CD4-positive, alpha-beta T cell treated with Interleukin-12 subunit alpha and Interleukin-12 subunit beta, for 1 hour (primary cell): ENCODE data around the gene HOXA7.

Experiments
- DNase-seq: peaks from one replicate; pipeline ENCODE4 v3.0.0-alpha.2; 2020

HOXA7 gene

DNA sequence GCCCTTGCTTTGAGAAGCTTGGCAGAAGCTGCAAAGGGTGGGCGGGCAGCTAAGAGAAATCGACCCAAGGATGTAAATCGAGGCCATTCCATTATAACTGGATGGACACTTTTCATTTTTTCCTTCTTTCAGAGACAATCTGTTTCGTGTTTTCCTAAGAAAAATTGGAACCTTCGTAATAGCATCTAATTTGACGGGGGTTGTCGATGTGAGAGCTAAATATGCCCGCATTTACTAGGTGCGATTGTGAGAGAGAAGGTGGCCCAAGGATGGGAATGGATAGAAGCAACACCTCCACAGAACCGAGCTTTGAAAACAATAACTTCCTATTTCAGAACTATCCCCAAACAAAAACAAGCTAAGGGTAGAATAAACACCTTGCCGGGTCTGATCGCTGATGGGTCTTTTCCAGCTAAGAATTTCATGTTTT is 25.1 kb downstream of the HOXA7 start:
- DNase-seq = no peak

DNA sequence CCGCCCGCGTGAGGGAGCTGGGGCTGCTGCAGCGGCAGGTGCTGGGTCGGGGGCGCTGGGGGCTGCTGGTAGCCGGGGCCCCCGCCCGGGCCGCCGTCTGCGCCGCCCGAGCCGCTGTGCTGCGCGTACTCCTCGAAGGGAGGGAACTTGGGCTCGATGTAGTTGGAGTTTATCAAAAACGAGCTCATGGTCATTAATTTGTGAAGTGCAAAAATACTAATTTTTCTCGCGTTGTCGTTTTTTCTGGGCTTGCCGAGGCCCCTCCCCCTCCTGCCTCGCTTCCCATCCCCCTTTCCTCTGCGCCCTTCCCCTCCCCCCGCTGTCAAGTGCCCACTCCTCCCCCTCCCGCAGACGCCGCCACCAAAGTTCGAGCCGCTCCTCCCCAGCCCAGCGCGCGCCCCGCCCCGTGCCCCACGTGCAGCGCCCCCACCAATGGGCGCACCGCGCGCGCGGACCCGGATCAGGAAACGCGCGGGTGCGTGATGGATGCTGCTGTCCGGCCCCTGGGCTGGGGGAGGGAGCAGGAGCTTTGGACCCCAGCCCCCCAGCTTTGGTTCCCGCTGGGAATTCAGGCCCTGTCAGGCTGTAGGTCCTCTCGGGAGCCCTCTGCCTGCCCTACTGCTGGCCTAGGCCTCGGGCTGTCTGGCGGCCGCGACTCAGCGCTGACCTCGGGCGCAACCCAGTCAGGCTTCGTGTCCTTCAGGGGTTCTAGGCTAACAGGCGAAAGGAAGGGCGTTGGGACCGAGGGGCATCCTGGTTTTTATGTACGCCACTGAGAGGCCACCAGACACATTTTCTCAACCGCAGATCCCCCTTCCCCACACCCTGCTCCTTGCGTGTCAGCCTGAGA is 25.7 kb downstream of the HOXA7 start, which contains the start of gene HOXA4:
HOXA4 (minus strand) TSS at position 218 of the 850 bp plus-strand sequence; CDS start at position 194, 24 bp downstream.
- DNase-seq = peak; percentile 80

DNA sequence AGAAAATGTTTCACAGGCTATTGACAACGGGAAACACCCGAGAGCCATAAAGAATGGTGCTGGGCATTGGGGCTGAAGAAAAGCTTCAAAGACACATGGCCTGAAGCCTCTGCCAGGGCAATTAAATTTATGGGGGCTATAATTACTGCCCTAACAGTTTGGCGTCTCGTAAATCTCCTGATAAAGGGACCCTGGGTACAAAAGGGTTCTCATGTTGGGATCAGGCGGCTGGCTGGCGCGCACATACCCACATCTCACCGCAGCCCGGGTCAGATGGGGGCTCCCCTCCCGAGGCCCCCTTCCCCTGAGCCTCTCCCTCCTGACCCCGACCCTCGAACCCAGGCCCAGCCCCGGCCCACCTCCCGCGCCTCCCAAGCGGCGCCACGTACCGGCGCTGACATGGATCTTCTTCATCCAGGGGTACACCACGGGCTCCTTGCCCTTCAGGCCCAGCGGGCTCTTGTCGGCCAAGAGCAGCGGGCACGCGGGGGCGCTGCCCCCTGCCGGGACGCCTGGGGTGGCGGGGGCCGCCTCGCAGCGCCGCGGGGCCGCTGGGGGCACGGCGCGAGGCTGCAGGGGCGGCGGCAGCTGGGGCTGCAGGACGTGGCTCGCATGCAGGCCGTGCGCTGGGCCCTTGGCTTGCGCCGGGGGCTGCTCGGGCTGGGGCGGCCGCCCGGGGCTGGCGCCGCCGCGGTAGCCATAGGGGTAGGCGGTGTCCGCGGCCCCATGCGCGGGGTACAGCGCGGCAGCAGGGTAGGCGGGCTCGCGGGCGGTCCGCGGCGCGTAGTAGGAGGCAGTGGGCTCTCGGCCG is 26.5 kb downstream of the HOXA7 start:
- DNase-seq = no peak

DNA sequence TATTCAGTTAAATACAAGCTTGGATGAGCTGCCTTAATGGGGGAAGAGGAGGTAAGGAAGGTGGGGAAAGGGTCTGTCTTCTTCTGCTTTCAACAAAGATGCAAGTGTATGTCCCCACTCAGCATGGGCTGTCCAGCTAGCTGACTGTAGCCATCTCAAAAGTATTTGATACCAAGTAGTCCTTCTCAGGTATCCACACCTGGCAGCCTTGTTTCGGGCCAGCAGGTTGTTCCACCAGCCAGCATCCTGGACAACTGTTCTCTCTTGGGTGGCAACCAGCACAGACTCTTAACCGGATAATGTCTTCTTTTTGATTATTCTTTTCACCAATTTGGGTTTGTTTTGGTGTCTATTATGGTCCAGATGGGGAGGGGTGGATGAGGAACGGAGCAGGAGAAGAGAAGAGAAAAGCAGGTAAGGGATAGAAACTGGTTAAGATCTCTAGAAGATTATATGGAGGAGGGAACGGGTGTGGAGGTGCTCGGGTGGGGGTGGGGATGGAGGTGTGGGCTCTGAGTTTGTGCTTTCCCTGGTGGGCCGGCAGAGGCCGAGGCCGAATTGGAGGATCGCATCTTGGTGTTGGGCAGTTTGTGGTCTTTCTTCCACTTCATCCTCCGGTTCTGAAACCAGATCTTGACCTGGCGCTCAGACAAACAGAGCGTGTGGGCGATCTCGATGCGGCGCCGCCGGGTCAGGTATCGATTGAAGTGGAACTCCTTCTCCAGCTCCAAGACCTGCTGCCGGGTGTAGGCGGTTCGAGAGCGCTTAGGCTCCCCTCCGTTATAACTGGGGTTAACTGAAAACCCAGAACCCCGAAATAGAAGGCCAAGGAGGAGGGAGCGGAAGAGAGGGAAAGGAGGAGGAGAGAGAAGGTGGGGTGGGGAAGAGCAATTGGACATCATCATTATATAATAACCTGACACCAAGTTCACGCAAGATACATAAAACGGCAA is 27.4 kb downstream of the HOXA7 start:
- DNase-seq = no peak

DNA sequence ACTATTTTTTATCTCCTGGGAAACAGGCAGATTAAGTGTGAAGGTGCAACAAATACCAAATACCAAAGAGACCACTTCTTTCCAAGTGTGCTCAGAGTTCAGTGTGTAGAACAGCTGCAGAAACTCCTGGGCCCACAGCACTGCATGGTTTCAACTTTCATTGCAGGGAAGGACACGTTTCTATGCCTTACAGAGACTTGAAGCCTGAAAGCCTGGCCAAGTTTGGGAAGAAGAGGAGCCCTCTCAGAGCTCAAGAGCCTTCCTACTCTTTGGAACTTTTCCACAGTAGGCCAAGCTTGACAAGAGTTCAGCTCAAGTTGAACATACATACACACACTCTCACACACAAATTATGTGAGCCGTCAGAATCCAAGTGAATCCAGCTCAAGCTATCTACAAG is 28.4 kb downstream of the HOXA7 start:
- DNase-seq = no peak

DNA sequence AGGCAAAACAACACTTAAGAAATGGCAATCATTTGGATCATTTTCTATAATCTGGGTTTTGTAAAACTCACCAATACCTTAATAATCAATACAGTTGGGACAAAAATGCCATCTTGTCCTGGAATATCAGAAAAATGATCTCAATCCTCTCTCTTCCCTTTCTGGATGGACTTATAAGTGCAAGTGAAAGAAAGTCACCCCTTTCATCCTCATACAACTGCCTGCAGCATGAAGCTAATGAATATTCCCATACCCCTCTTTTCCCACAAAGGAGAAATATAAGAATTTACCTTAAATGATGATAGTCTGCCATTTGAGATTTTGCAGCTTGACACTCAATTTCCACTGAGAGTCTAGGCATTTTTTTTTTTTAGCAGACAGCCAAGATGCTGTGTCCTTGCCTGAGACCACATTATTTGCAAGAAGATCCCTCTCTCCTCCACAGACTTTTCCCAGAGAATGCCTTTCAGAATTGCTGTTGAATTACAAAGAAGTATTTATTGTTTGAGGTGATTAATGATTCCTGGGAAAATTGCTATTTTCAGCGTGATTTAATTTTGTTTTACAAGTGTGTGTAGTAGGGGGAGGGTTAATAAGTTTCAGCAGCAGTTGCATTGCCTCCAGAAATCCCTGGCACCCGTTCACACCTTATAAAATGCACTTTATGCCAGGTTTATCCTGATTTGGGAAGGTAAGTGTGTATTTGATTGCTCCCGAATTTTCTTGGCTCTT is 29.7 kb downstream of the HOXA7 start:
- DNase-seq = no peak

DNA sequence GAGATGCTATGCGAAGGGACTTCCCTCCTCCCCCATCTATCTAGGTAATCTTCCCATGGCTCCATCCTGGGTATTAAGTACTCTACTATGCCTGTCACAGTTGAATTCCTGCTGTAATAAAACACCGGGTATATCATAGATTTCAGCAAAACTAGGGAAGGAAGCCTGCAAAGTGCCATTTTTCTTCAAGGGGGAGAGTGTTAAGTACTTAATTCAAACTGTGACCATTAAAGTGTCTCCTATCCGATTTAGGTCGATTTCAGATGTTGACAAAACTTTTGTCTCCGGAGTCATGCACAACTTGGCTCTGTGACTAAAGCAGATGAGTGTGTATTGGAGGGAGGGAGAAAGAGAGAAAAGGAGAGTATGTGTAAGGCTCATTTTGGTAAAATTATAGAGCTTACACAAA is 30.5 kb downstream of the HOXA7 start:
- DNase-seq = no peak

DNA sequence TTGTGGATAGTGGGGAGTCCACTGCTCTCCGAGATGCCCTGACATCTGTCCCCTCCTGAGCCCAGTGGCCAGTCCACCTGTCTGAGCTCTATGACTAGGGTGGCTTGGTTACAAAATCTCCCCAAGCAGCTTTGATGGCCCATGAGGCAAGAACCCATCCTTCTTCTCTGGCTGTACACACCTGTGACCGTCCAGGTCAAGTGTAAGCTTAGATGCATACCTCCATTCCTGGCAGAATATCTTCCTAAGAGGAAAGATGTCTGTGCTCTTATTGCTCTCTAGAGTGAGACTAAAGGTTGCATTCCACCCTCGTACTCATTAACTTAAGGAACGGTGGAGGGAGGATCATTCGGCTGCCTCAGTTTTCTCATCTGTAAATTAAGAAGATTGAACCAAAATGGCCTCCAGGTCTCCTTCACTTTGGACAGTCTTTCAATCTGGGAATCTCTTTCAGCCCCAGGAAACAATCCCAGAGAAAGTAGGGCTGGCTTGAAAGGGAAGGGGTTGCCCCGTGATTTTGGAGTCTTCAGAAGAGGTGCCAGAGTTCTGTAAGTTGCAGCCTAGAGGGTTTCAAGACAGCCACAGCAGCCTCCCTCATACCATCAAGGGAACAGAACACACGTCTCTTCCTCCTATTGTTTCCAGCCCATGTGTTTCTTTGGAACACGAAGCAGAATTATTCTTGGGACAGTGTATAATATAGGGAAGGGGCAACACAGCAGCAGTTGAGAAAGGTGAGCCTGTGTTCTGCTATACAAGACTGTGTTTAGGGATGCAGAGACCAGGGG is 31.4 kb downstream of the HOXA7 start:
- no peak for DNase-seq

DNA sequence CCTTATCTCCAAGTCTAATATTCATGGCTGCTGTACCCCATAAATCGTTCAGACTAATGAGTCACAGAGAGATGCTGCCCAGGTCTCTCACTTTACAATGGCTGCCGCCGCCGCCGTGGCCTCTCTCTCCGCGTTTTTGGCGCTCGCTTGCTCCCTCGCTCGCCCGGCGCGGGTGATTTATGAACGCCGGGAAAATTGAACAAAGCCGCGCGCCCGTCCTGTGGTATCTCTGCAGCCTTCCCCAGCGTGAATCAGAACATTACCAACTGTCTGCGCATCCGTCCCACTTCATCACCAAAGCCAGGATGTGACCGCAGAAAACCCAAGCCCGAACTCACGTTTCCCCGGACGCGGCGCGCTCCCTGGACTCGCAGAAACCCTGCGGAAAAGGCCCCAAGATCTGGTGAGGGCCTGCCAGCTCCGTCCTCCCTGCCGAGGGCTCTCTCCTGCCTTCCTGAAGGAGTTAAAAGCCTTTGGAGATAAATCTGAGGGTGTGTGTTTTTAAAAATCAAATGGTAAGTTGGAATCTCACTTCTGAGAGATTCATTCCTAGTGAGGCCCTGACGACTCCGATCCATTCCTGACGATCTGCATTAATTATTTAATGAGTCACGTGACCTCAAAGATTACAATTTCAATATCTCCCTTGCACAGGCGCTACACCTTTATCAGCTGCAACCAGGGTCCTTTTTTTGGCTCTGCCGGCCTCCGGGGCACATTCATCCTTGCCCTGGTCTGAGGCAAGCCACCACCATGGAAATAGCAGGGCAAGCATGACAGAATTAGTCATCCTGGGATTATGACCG is 32.2 kb downstream of the HOXA7 start:
- DNase-seq = no peak

DNA sequence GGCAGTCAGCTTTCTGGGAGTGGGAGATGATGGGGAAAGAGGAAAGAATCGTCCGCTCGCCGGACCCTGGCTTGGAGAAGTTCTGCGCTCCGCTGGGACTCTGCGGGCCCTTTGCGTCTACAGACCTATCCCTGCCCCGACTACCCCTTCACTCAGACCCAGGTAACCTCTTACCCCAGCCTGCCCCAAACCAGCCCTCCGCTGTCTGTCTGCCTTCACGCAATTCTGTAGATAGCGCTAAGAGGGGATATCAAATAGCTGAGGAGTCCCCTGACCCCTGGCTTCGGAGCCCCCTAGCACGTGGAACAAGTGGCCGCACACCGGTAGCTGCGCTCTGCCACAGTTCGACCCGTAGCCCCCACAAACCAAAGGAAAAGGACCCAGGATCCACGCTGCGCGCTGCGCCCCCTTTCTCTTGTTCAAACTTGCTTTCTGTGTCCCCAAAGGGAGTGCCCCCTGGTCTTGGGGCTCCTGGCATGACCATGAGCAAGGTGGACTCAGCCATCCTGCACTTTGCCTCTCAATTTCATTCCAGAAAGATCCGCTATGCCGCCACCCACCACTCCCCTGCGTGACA is 32.9 kb downstream of the HOXA7 start:
- DNase-seq = no peak

DNA sequence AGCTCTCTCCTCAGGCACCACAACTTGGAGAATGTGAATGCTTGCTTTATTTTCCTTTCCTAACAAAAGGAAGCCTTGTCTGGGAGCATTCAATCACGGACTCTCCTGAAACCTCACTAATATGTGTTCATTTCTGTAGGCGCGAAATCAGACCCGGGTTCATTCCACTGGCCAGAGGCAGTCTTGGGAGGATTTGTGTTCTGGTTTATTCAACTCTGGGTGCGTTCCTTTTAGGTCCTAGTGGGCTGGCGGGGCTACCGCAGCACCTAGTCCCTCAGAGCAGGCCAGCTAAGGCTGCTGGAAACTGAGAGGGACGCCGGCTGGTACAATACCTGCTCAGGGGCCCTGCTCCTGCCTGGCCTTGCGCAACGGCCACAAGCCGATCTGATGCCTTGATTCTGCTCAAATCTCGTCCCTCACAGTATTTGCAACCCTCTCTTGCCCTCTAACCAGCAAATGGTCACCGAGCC is 33.4 kb downstream of the HOXA7 start:
- DNase-seq = no peak

DNA sequence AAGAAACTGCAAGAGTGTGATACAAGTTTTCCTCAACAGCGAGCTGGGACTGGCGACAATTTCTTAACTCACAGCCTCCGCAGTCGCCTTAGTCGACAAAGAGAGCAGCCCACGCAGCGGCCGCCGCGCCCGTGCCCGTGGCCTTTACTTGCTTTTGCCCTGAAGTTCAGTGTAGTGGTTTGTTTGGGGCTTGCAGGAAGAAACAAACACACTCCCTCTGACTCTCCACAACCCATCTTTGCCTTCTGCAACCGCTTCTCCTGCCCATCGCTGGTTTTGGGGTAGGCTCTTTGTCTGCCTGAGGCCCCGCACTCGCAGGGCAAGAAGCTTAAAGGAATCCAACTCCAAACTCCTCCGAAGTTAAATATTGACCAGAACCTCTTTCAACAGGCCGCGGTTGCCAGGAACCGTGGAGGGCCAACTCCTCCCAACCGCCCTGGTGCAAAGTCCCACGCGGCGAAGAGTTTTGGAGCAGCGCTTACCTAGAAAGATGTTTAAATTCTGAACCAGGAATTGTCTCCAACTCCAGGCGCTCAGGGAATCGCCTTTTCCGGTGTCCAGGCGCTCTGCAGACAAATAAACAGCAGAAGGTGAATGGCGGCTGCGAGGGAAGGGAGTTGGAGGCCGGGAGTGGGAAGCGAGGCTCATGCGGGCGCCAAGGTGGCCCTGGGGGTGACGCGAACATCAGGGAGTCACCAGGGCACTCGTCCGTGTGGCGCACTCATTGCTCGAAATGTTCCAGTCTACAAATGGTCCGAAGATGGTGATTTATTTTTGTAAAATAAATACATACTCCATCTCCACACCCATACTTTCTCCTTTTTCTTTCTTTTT is 34.2 kb downstream of the HOXA7 start:
- DNase-seq = no peak

DNA sequence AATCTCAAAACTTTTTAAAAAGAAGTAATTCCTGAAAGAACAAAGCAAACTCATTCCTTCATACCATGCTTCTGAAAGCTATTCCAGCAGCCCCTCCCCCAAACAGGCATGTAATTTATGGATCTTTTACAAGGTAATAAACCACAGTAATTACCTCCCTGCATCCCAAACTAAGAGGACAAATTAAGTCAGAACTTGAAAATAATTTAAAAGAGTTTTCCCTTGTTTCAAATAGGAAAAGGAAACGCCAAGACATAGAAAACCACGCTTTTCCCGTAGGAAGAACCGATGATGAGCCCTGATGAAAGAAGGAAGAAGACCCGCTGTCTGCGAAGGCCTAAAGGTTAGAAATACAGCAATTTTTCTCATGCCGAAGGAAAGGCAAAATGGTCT is 34.8 kb downstream of the HOXA7 start:
- no peak for DNase-seq

DNA sequence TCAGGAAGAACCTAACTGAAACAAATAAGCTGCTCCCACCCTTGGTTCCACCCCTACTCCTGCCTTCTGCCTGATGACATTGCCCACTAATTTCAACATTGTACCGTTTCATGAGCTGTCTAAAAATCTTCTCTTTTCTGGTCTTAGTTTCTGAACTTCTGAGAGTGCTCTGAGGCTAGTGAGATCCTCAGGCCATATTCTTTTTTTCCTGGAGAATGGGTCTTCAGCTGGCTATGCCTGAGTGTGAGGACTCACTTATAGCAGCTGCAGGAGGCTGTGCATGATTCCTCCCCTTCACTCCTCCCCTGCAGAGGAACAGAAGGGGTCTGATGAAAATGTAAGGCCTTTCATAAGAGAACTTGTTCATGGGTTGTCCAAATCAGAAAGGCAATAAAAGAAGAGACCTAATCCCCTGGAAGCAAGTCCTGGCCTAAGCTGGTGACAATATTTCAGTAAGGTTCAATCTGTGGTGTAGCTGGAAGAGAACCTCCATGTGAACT is 37.0 kb downstream of the HOXA7 start:
- no peak for DNase-seq

DNA sequence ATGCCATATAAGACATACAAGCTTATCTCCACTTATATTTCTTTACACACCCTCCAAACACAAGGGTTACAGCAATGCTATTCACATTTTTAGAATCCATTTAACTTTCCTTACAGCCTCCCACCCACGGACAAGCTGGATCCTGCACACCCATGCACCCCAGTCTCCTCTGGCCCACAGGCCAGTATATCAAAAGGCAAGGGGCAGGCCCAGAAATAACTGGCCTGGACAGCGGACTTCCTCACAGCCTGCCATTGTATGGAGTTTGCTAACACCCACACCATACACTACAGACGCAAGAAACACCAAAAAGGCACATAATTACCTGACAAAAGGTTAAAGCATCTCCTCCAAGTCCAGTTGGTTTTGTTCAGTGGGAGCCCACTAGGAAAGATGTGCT is 37.9 kb downstream of the HOXA7 start:
- DNase-seq = no peak

DNA sequence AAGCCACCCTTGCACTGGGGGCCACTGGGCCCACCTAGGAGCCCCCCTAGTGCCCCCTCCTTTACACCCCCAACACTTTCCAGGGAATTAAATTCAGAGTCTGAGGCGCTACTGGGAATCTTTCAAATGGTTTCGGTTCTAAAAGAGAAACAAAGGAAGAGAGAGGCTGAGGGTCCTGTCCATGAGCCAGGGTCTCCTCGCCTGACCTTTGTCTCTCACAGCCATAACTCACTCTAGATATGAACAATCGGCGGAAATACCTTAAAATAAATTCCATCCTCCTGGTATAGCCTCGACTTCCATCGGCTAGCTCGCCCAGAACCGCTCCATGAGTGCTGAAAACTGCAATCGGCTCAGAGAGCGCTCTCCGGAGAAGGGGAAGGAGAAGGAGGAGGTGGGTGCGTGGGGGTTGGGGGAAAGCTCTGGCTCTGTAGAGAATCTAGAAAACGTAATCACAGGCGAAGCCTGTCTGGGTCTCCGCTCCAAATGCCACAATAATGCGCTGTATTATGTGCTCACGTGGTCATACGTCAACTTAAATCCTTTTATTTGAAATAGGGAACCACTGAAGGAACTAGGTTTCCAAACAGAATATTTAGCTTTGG is 38.5 kb downstream of the HOXA7 start:
- no peak for DNase-seq

DNA sequence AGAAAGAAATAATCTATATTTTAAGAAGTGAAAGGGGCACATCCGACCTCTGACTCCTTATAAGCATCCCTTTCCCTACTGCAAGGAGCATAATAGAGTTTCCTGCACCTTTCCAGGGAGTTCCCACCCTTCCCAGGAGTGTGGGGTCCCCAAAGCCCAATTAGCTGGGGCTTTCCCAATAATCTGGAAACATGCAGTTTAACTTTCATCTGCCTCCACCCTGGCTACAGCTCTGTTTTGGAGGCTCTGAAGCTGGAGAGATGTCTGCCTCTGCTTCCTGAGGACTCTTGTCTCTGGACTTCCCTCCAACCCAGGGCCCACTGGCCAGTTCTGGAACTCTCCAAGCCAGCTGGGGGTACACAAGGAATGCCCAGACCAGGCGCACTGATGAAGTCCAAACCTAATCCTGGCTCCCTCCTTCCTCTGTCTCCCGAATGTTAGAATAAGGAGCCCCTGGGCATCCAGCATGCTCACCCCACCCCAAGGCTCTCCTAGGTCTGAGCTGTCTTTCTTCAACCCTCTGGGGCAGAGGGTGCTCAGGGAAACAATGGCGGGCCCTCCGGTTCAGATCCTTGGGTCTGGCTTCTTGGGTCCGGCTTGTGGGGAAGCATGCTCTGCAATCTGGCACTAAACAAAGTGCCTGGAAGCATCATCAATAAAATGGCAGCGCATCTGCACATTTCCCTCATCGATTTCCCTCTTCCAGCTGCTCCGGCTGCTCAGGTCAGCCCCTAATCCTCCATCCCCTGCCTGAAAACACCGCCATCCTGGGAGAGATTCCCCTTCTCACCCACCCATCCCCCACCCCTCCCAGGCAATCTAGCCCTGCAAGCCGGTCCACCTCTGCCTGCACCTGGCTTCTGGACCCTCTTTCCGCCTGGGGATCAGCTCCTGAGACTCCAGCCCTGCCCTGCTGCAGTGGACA is 39.3 kb downstream of the HOXA7 start:
- DNase-seq = no peak
